Measurements from ENCODE around the gene GCA.

The GCA gene

GRCh38 chr2:162333968-162334367 is 10.0 kb upstream of the GCA start:
- peak; percentile 29 for TF ChIP-seq CTCF (IDR thresholded peaks at IDR 0.05; ENCODE audit: insufficient read depth, low read length, poor library complexity, severe bottlenecking)
- no peak for TF ChIP-seq EZH2phosphoT487 (conservative IDR thresholded peaks at IDR 0.05; ENCODE audit: low read length)
- Histone ChIP-seq H2AFZ (ENCODE audit: low read depth, low read length, severe bottlenecking) (no peak overlapping the region), H3K27me3 (ENCODE audit: low read length) (no peaks in the 10 kb centered on the region), H3F3A (ENCODE audit: insufficient read depth) (no peaks in the 10 kb centered on the region), H3K4me3 (ENCODE audit: insufficient read depth, low read length, poor library complexity, severe bottlenecking) (no peak overlapping the region), H3K36me3 (ENCODE audit: low read length) (no peaks in the 10 kb centered on the region), H3K79me2 (ENCODE audit: insufficient read depth, low read length) (no peaks in the 10 kb centered on the region), H4K20me1 (ENCODE audit: low read depth, low read length) (no peaks in the 10 kb centered on the region), H3K9me2 (replicated peaks; ENCODE audit: insufficient read depth, low read length) (no peaks in the 10 kb centered on the region), H3K9ac (ENCODE audit: low read length) (no peak overlapping the region), H3K27ac (ENCODE audit: low read depth, low read length) (no peak overlapping the region), H3K9me3 (ENCODE audit: insufficient read depth, low read length) (no peaks in the 10 kb centered on the region), H3K4me2 (ENCODE audit: low read depth, low read length, poor library complexity, severe bottlenecking) (no peak overlapping the region)

- no peaks in the 10 kb centered on the region for H3K27me3 ChIP-seq (ENCODE audit: low read length)
- H3K27ac ChIP-seq (ENCODE audit: low read depth, low read length): no peak overlapping the region
- no peak overlapping the region for H3K4me3 ChIP-seq (ENCODE audit: insufficient read depth, low read length, poor library complexity, severe bottlenecking)
- no peaks in the 10 kb centered on the region for H3K36me3 ChIP-seq (ENCODE audit: low read length)
- H3K79me2 ChIP-seq (ENCODE audit: insufficient read depth, low read length): no peaks in the 10 kb centered on the region
- H3K9ac ChIP-seq (ENCODE audit: low read length): no peak overlapping the region
- H3K4me2 ChIP-seq (ENCODE audit: low read depth, low read length, poor library complexity, severe bottlenecking): no peak overlapping the region
- H2AFZ ChIP-seq (ENCODE audit: low read depth, low read length, severe bottlenecking): no peak overlapping the region
- H3K9me3 ChIP-seq (ENCODE audit: insufficient read depth, low read length): no peaks in the 10 kb centered on the region
- TF ChIP-seq EZH2phosphoT487 (conservative IDR thresholded peaks at IDR 0.05; ENCODE audit: low read length) (no peak), CTCF (IDR thresholded peaks at IDR 0.05; ENCODE audit: insufficient read depth, low read length, poor library complexity, severe bottlenecking) (no peak)
- no peaks in the 10 kb centered on the region for H3K9me2 ChIP-seq (replicated peaks; ENCODE audit: insufficient read depth, low read length)
- no peaks in the 10 kb centered on the region for H3F3A ChIP-seq (ENCODE audit: insufficient read depth)
- H4K20me1 ChIP-seq (ENCODE audit: low read depth, low read length): no peaks in the 10 kb centered on the region
Observed at GRCh38 chr2:162337868-162338267, 6.1 kb upstream of the GCA start.

GRCh38 chr2:162340822-162341221 is 3.1 kb upstream of the GCA start:
- Histone ChIP-seq H3K9me3 (ENCODE audit: insufficient read depth, low read length) (no peaks in the 10 kb centered on the region), H3K4me3 (ENCODE audit: insufficient read depth, low read length, poor library complexity, severe bottlenecking) (no peak overlapping the region), H2AFZ (ENCODE audit: low read depth, low read length, severe bottlenecking) (no peak overlapping the region), H3K36me3 (ENCODE audit: low read length) (no peaks in the 10 kb centered on the region), H3K79me2 (ENCODE audit: insufficient read depth, low read length) (no peaks in the 10 kb centered on the region), H3K9ac (ENCODE audit: low read length) (no peak overlapping the region), H3K4me2 (ENCODE audit: low read depth, low read length, poor library complexity, severe bottlenecking) (no peak overlapping the region), H3K27ac (ENCODE audit: low read depth, low read length) (no peak overlapping the region), H3K27me3 (ENCODE audit: low read length) (no peaks in the 10 kb centered on the region), H4K20me1 (ENCODE audit: low read depth, low read length) (no peaks in the 10 kb centered on the region), H3F3A (ENCODE audit: insufficient read depth) (no peaks in the 10 kb centered on the region), H3K9me2 (replicated peaks; ENCODE audit: insufficient read depth, low read length) (no peaks in the 10 kb centered on the region)
- TF ChIP-seq CTCF (IDR thresholded peaks at IDR 0.05; ENCODE audit: insufficient read depth, low read length, poor library complexity, severe bottlenecking): no peak
- TF ChIP-seq EZH2phosphoT487 (conservative IDR thresholded peaks at IDR 0.05; ENCODE audit: low read length): no peak

All from SU-DHL-6 (cell line).